Activated CD4-positive, alpha-beta T cell treated with anti-CD3 and anti-CD28 coated beads, Interleukin-2, amount 50 U/mL, for 24 hours (primary cell): Measurements from ENCODE around the gene CXCL5.

Experiments
- DNase-seq, 2 donors: peaks; one replicate each; pipeline ENCODE4 v3.0.0-alpha.2; 2020; ENCODE audit warnings: low read depth in 1 of 2, low spot score in 1 of 2

CXCL5 gene

DNA sequence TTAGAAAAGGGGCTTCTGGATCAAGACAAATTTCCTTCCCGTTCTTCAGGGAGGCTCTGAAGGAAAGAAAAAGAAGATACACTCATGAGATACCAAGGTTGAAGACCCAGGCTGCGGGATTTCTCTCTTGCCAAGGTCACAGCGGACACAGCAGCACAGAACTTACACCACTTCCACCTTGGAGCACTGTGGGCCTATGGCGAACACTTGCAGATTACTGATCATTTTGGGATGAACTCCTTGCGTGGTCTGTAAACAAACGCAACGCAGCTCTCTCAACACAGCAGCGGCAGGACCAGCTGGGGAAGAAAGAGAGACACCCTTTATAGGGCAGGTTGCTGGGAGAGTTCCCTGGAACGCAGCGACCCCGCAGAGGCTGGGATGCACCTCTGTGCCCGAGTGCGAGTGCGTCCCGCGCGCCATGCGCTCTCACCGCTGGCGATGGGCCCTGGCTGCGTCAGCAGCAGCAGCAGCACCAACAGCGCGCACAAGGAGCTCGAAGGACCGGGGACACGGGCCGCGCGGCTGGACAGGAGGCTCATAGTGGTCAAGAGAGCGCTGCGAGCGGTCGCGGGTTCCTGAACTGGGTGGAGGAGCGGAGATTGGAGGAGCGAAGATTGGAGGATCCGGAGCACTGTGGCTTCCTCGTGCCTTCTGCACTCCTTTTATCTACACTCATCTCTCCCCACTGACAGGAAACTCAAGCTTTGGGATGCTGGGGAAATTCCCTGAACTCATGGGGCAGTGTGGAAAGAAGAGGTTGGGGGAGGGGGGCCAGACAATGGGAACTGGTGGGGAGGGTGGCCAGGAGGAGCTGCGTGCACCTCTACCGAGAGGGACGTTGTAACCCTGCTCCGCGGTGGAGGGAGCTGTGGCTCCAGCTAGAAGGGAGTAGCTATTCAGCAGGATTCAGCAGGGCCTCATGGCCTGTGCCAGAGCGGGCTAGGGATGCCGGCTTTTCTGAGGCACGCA is at the start of gene CXCL5:
TSS of gene CXCL5 (minus strand) at position 638 of the 972 bp plus-strand sequence. CDS start at position 542, 96 bp downstream.
- no peak for DNase-seq

DNA sequence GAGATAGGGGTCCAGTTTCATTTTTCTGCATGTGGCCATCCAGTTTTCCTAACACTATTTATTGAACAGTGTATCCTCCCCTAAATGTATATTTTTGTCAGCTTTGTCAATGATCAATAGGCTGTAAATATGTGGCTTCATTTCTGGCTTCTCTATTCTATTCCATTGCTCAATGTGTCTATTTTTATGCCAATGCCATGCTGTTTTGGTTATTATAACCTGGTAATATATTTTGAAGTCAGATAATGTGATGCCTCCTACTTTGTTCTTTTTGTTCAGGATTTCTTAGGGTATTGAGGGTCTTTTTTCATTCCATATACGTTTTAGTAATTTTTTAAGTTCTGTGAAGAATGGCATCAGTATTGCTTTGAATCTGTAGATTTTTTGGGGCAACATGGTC is 48.7 kb upstream of the CXCL5 start:
- no peak for DNase-seq

DNA sequence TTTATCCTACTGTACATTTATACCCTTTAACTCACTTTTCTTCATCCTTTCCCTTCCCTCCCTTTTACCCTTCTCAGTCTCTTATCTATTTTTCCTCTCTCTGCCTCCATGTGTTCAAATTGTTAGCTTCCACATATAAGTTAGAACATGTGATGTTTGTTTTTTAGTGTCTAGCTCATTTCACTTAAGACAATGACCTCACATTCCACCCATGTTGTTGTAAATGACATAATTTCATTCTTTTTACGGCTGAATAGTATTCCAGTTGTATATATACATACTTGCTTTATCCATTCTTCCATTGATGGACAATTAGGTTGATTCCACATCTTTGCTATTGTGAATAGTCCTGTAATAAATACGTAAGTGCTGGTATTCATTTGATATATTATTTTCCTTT is 47.3 kb upstream of the CXCL5 start:
- DNase-seq, result no peak

DNA sequence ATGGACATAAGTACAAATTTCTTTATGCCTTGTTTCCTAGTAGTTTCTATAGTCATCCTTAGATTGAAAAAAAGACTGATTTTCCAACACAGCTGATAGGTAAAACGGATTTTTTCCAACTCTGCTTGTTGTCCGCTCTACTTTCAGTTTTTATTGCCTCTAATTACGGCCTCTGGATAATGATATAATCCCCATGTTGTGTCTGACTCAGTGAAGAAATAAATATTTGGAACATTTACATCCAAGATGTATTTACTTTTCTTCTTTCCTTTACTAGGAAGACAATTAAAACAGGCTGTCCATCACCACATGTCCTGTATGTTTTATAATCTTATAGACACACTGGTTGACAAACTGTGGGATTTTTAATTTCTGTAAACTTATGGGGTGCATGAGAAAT is 46.8 kb upstream of the CXCL5 start:
- DNase-seq, result no peak

DNA sequence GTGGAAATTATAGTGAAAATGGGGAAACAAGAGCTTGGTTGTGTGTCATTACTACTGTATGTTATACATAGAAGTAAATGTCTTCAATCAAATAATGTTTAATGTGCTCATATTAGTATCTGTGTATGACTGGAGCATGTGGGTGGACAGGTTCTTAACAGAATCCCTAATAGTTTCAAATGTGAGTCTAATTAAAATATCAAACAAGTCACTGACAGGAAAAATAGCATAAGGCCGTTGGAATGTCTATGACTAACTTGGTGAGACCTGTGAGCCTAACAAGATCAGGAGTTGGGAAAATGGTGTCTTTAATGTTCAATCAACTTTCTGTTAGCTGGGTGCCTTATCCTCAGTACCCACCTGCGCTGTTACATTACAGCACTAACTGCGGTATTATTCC is 46.2 kb upstream of the CXCL5 start:
- no peak for DNase-seq

GRCh38 chr4:74042681-74043080 is 44.2 kb upstream of the CXCL5 start:
- no peak for DNase-seq

- DNase-seq, result no peak
Observed at GRCh38 chr4:74041418-74041817, 42.9 kb upstream of the CXCL5 start.

GRCh38 chr4:74039315-74039763 is 40.9 kb upstream of the CXCL5 start:
- no peak for DNase-seq

GRCh38 chr4:74038425-74039314 is 40.2 kb upstream of the CXCL5 start, which contains the start of gene CXCL3:
Gene CXCL3 (minus strand): TSS chr4:74038689. CDS start chr4:74038611, 78 bp downstream.
- DNase-seq, result no peak

- DNase-seq, result no peak
Observed at GRCh38 chr4:74038086-74038424, 39.6 kb upstream of the CXCL5 start.

DNA sequence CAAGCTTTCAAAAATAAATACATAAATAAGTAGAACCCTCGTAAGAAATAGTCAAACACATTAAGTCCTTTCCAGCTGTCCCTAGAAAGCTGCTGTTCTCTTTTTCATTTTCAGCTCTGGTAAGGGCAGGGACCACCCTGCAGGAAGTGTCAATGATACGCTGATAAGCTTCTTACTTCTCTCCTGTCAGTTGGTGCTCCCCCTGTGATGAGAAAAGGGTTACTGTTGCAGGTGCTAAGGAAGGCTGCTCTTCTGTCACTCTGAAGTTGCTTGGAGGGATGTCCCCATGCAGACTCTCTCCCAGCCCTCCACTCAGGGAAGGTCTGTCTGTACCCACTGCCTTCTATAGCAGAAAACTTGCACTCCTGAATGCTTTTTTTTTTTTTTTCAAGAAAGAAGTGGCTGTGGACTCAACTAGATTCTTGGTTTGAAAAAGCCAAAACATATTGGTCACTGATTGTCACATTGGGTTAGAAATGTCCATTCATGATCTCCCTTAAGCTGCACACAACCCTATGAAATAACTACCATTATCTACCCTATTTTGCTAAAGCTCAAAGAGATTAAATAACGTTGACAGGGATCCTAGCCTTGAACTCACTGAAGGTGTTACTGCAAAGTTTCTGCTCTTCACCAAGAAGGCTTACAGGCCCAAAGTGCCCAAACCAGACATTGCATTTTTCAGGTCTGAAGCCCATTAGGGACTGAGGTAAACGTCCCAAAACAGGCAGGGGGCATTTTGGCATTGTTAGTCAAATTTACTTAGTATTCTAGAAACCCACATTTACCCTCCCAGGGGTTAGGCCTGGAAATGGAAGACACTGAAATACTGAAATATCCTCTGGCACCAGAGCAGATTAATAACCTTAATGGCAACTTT is 38.8 kb upstream of the CXCL5 start:
- no peak for DNase-seq

DNA sequence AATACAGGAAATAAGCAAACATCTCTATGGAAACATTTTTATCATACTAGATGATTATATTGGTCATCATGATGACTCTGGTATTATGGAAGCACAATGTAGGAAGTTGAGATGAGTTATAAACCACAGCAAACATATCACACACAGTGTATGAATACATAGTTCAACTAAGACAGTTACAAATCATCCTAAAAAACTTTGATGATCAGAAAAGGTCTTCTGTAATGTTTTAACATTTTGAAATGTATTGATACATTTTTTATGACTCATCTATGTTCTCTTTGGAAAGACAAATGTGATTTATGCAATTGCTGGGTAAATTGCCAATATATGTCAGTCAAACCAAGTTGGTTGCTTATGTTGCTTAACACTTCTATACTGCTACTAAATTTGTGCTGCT is 35.3 kb upstream of the CXCL5 start:
- DNase-seq, result no peak

DNA sequence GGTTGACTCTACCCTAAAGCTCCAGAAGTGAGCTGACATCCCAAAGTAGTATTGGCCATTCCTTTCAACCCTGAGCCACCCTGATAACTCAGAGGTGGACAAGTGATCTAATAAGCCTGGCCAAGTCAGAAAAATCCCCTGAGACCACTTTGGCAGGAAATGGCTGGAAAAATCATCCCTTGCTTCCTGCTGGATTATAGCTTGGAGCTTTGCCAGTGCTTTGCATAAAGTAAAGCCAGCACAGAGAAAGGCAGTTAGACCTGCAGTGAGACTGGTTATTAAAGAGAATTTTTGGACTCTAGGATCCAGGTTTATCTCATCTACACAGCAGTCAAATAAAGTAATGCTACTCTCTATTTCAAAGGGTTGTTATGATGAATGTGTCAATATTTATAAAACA is 33.6 kb upstream of the CXCL5 start:
- DNase-seq, result no peak

- no peak for DNase-seq
Observed at GRCh38 chr4:74031576-74031975, 33.1 kb upstream of the CXCL5 start.

GRCh38 chr4:74030285-74030684 is 31.8 kb upstream of the CXCL5 start:
- no peak for DNase-seq

DNA sequence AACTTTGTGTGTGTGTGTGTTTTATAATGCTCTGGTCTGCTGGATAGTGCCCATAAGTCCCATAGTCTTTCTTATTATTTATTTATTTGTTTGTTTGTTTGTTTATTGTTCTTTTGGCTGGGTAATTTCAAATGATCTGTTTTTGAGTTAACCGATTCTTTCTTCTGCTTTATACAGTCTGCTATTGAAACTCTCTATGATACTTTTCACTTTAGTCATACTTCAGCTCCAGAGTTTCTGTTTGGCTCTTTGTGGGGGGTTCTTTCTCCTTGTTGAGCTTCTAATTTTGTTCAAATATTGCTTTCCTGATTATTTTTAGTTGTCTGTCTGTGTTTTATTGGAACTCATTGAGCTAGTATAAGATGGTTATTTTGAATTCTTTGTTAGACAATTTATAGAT is 30.0 kb upstream of the CXCL5 start:
- no peak for DNase-seq

GRCh38 chr4:74023709-74024108 is 25.2 kb upstream of the CXCL5 start:
- no peak for DNase-seq

GRCh38 chr4:74021601-74022000 is 23.1 kb upstream of the CXCL5 start:
- DNase-seq, result no peak

DNA sequence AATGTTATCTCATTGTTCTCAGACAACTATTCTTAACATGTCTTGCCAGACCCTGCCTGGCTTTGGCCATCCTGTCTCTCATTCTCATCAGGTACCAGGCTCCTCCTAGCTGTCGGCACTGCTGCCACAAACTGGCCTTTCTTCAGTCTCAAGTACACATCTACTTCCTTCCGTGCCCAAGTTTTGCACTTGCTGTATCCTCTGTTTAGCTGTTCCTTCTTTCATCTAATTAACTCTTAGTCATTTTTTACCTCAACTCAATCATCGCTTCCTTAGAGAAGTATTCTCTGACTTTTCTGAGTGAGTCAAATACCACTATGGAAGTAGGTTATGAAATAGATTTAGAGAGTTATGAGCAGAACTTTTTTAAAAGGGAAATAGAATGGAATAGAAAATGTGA is 20.3 kb upstream of the CXCL5 start:
- DNase-seq, result no peak

DNA sequence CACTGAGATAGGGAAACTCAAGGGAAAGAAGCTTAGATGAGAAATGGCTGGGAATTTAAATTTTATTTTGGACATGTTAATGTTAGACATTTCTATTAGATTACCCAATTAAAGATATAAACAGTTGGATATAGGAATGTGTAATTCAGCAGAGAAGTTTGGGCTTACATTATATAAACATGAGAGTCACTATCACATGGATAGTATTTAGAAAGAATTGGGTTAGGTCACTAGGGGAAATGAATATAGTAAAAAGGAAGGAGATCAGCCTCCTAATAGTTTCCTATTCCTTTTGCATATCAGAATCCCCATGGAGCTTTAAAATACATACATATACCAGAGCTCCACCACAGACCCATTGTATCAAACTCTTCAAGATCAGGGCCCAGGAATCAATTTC is 19.6 kb upstream of the CXCL5 start:
- DNase-seq, result no peak

DNA sequence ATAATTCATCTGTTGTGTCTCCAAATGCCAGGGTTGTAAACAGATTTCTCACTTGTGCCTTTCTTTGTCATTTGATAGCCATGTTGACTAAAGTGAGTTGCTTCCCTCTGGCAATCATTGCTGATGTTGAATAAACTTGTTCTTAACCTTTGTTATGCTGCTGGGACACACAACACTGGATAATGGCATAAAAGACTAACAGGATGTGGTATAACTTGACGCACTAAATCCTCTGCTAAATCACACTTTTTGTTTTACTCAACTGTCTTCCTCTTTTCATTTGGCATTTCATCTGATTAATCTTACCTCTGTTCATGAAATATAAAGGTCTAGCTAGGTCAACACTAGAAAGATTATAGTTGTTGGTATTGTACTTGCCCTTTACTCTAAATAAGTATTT is 17.6 kb upstream of the CXCL5 start:
- DNase-seq, result no peak
